DMS153 (cell line): ENCODE data around the gene TBC1D9.

Experiments used
- DNase-seq: peaks from one replicate; lab custom pipeline; 2025; lab: John Stamatoyannopoulos, UW

TBC1D9 gene

DNA sequence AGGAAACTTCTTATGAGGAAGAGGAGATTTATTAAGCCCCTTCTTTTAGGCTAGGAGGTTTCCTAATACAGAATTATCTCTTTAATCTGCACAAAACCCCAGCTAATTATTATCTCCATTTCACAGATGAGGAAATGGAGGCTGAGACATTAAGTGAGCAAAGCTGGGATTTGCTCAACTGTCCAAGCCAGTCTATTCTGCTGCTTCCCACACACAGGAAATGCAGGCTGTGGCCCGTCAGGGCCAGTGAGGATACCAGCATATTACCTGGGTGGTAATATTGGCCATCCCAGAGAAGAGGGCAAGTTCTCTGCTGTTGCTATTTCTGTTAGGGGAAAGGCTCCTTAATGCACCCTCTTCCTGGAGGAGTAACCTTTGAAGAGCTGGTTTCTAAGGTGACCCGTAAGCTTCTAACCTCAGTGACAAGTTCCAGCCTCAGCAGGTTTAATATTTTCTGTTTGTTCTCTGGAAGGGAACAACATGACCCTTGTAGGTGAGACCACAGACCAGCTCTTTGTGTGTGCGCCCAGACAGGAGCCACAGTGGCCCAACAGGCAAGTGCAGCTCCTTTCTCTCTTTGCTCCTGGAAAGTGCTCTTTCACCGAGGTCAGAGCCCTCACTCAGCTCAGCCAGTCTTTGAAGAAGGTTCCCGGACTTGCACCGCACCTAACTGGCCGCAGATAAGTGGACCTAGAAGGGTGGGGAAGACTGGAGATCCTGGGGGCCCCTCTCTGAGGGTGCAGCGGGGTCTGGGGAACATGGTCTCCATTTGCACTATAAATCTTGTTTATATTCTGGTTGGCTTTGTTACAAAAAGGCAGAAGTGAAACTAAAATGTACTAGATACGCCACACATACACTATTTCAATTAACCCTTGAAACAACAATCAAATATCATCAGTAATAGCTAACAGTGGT lies 35.5 kb downstream of the TBC1D9 start:
- DNase-seq = no peak

DNA sequence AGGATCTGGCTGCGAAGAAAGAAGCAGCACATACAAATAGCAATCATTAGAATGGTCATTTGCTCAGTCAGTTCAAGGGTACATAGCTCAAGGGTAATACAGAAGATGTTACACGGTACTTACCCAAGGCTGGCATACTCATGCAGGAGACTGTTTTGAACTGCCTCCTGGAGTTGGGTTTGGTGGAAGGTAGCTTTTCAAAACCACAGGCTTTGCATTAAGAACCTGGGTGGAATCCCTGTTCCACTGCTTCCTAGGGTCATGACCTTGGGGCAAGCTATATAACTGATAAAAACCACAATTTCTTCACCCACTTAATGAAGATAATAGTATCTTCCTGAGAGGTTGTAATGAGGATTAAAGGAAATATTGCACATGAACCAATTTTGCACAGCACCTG lies 36.5 kb downstream of the TBC1D9 start:
- DNase-seq = no peak

DNA sequence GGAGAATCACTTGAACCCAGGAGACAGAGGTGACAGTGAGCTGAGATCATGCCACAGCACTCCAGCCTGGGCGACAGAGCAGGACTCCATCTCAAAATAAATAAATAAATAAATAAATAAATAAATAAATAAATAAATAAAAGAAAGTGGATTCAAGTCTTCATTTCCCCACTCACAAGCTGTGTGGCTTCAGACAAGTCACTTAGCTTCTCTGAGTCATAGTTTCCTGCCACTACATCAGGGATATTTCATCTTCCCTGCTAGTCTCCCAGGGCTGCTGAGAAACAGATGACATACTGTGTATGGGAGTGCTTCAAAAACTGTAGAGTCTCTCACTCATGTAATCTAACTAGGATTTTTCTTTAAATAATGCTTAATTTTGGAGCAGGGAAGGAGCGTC lies 37.2 kb downstream of the TBC1D9 start:
- no peak for DNase-seq

DNA sequence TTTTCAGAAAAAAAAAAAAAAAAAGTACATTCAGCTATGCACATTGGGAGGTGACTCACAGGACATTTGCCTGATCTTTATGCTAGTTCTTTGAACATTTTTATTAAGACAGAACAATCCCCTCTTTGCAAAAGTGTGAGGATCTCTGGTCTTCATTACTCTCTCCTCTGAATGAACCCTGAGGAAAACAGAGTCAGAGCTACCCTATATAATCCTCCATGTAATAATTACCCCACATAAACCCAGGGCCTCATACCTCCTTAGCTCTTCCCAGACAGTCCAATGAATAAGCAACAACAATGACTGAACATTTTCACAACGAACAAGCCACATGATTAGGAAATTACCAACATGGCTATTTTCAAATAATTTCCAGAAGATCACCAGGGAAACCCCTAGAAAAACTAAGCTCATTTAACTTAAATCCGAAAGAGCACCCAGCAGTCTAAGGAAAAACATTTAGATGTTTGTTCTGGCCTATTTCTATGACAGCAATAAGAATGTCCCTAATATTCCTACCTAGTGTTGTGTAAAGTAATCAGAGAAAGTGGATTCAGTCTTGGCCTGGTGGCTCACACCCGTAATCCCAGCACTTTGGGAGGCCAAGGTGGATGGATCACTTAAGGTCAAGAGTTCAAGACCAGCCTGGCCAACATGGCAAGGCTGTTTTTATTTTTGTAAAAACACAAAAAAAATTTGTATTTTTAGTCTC lies 37.8 kb downstream of the TBC1D9 start:
- DNase-seq = no peak

DNA sequence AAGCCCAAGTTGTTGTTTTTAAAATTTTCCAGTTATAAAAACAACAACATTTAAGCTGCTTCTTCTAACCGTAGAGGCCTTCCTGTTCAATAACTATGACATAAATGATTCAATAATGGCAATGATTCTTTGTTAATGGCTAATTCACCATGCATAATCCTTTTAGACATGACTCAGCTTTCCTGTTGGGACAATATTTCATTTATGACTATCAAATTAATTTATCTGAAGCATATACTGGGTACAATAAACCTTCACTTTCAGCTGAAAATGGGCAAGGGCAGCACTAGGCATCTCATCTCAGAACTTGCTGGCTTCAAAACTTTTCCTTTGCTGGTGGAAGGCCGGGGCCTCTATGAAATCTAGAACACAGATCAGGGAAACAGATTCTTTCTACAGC lies 38.9 kb downstream of the TBC1D9 start:
- no peak for DNase-seq

DNA sequence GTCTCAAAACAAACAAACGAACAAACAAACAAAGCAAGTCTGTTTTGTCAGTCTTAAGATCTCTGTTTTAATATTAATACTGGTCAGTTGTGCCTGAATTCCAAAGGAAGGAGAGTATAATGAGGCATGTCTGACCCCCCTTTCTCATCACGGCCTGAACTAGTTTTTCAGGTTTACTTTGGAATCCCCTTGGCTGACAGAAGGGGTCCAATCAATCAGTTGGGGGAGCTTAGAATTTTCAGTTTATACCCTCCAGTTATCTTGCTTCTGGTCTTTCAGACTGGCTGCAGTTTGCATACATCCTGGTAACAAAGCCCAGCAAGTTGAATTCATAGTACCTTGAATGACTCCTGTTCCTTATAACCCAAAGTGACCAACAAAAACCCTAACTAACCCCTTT lies 41.1 kb downstream of the TBC1D9 start:
- no peak for DNase-seq

DNA sequence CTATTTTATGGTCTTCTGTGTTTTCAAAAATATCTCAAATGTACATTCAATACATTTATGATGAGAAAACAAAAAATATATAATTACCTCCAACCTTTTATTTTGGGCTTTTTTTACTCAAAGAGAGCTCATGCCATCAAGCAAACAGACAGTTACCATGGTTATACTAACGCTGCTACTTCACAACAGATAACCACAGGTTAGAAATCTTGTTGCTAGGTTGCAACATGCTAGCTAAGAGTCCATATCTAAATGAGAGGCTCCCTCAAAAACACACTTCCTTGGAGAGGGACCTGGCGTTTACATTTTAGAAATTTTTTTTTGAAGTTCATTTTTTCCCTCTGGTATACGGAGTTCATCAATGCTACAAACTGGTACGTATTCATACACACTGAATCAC lies 44.3 kb downstream of the TBC1D9 start:
- DNase-seq = no peak

DNA sequence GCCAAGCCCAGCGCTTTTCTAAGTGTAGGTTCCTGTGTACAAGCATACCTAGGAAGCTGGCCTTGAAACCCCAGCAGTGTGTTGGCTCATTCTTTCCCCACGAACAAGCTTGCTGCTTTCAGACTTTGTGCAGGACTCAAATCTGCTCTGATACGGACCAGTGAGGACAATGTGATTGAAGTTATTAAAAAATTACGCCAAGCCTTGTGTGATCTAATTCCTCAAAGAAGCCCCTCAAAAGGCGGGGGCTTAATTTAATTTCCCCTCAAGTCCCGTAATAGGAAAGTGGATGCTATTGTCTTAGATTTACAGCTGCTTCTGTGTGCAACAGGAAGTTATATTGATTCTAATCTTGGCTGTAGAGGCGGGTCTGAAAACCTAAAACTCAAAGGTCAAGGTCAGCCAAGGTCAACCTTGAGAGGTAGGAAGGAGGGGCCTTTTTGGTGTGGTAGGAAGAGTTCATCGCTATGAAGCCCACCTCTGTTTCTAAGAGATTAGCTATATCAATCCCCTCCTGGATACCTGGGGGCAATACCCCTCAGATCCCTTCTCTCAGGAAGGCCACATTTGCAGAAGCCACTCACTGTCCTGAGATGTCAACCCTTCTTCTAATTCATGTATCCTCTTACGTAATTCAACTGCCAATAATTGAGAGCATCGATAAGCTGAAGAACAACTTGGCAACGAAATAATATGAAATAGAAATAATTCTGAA lies 45.1 kb downstream of the TBC1D9 start:
- no peak for DNase-seq

DNA sequence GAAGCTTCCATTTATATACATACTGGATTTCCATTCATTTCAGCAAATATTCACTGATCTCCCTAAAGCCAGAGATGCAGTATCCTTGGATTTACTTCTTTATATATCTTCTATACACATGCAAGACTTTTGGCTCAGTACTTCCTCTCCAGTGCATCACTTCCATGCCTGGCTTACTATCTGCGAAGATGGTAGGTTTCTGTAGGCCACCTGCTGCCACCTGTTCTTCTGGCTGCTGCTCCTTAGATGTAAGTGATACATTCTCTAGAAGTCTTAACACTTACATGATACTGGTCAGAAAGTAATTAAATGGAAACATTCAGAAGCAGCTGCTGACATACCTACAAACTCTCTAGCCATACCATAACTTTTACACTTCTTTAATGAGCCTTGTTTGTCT lies 48.9 kb downstream of the TBC1D9 start:
- no peak for DNase-seq

DNA sequence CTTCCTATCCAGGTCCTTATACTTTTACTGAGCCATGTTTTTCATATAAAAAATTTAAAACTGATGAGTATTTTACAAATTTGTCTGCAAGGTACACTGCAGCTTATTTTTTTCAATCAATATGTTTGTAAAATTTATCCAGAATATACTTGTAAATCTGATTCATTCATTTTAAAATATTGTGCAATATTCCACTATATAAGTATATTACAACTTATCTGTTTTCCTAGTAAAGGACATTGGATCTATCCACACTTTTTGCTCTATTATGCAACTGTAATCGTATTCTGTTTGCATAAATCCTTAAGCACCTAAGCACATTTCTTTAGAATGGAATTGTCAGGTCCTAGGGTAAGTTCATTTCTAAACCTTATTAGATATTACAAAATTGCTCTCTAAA lies 49.5 kb downstream of the TBC1D9 start:
- no peak for DNase-seq

DNA sequence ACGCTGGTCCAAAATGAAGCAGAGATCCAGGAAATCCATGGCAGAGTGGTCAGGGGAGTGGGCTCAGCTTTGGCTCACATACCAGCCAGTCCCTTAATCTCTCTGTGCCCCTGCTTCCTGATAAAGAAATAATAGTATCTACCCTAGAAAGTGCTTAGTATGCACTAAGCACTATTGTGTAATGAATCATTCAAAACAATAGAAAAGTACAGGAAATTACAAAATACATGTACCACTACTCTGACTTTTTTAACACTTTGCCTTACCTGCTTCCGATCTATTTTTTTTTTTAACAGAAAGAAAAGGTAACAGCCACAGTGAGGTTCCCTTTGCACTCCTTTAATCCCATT lies 49.9 kb downstream of the TBC1D9 start:
- DNase-seq = no peak

DNA sequence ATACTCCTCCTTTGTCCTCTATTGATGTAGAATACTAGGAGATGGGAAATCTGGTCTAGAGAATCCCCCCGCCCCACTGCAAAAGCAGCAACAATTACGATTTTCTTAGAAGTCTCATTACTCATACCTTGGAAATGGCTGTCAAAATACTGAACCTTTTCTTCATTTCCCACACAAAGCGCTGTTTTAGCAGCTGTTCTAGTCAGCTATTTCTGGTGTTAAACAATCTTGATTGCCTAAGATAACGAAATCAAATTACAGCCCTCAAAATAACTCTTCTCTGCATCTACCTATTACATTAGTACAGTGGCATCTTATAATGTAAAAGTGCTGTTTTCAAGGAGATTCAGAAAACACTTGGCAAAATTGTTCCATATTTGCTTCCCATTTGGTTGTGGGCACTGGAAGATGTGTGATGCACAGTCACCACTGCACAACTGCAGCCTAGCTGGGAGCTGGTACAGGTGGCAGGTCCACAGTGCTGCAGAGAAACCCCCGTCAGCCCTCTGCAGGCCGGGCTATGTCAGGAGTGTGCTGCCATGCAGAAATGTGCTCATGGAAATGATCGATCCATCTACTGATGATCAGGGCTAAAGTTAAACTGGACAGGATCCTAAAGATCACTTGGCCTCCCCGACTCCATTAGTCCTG lies 50.4 kb downstream of the TBC1D9 start:
- DNase-seq = no peak

DNA sequence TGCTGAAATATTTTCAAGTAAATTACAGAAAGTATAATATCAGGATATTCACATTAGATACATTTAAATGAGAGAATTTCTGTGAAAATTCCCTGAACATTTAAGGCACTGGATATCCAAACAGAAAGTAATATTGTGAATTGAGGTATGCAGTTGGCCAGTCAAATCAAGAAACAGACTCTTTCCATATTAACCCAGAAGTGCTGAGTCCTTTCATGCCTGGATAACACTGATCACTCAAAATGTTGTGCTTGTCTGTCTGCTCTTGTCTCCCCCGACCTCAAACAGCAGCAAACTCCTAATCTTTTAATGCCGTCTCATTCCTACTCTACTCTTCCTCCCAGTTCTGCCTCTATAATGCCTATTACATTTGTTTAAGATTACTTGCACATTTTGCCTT lies 51.2 kb downstream of the TBC1D9 start:
- no peak for DNase-seq

DNA sequence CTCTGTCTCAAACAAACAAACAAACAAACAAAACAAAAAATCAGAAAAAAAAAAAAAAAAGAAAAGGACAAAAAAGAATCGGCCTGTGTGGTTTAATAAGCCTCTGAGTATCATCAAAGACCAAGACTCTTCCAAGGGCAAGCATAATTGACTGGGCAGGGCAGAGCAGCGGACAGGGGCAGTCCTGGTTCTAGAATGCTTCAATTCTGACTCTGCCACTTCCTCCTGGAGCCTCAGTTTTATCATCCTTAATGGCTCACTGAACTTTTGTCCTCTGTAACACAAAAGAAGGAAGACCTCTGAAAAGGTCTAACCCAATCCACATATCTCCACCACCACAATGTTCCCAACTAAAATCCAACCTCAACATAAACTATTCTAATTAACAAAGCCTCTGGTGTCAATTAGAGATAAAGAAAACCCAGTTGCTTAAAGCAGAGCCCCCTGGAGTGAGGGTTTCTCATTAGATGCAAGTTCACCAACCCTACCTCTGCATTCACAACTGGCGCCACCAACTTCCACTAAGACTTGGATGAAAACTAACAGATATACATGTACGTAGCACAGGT lies 51.7 kb downstream of the TBC1D9 start:
- DNase-seq = no peak

DNA sequence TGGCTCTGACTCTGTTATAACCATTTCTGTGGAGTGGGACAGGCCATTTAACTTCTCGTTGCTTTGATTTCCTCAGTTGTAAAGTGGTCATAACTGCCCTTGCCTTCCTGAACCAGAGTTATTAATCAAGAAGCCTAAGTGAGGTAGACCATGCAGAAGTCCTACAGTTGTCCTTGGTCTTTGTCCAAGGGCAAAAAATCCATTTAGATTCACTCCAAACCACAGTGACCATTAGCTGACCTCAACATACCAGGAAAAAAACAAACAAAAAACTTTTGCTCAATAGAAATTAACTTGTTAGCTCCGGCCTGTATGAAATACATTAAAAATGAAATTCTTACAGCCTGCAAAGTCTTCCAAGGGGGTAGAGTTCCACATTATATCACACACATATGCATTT lies 52.7 kb downstream of the TBC1D9 start:
- DNase-seq = no peak

DNA sequence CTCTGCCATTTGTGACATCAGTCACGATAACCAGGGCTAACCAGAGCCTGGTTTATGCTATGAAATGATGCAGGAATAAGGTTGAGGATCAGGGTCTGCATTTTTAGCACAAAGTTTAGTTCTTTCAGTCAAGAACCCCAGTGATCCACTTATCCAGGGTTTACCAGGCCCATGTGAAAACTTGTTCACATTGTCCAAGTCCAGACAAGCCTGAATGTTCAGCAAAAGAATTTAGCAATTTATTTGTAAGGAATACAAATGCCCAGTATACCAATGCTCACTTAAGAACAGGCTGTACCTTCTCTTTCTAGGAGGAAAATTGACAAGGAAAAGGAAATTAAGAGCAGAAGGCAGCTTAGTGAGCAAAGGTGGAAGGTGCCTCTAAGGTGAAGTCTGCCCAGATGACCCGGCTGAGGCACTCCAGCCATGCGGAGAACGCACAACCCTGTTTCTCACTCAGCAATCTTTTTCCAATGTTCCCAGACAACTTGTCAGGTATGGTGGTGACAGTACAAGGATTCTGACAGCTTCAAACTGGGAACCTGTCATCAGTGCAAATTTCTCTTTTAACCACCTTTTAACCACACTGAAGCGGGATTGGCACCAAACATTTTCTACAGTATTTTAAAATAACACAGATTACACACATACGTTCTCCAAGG lies 54.0 kb downstream of the TBC1D9 start:
- DNase-seq = no peak

DNA sequence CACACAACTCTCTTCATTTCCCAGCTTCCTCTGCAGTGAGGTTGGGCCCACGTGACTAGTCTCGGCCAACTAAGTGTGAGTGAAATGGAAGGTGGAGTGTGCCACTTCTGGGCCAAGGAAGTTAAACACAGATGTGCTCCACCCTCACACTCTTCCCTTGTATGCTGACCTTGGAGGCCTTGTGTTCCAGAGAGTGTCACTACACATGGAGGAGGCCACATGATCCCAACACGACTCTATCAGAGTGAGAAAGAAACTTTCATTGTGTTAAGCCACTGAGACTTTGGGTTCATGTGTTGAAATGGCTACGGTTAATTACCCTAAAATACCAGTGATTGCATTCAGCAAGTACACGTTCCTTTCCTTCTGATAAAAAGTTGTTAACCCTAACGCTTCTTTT lies 55.1 kb downstream of the TBC1D9 start:
- DNase-seq = no peak

DNA sequence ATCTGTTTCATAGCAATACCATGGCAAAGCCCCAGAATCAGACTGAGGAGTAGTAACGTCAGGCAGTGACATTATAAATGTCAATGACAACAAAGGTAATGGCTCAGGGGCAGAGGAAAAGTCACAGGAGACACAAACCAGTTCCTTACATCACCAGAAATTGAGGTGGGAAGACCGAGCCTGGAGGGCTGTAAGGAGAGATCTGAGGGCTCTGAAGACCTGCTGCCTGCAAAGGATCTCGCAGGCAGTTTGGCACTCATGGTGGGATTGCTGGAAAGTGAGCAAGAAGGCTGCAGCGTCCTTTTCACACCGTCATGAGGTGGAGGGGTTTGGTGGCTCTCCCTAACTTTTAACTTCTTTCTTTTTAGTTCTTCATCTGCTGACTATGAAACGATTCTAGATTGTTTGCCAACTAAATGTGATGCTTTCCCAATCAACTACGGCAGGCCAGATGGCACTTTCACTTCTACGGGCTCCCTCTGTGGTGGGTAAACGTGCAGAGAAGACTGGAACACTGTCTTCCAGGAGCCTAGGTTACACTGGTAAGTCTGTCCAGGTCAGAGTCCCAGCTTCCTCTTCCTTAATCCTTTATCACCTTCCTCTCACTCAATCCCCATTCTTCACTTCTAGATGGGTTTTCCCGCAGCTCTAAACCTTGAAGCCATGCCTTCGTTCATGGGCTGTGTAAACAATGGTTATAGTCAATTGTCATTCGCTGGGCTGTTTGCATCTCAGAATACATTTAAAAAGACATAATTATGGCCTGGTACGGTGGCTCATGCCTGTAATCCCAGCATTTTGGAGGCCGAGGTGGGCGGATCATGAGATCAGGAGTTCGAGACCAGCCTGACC lies 58.2 kb downstream of the TBC1D9 start:
- DNase-seq = peak; percentile 2

DNA sequence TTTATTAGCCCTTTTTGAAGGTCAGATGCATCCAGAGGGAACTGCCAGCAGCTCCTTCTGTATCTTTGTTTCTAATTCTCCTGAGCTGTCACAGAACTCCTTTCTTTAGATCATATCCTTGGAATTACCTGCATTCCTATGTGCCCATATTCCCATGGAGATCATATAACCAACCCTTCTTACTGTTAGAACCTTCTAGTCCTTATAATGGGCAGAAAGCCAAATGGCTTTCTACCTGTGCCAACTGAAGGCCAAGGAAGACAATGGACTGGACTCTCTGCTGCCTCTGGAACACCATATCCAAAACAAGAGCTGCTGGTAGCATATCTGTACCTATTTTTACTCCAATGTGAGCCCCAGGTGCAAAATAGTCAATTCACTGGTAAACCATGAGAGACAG lies 60.7 kb downstream of the TBC1D9 start:
- DNase-seq = no peak

DNA sequence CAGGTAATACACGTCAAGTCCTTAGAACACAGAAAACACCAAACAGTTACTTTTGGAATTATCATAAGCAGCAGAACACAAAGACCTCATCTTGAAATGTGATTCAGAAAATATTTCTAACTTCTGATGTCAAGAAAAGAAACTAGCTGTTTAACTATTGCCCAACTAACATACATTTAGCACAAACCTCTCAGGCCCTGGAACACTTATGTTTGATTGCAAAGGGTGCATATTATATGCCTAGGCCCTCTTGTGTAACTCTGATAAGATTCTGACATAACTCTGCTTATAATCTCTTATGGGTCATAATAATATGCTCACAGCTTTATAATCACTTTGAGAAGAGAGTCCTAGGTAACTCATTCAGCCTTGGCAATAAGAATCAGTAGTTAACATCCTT lies 62.6 kb downstream of the TBC1D9 start:
- no peak for DNase-seq

DNA sequence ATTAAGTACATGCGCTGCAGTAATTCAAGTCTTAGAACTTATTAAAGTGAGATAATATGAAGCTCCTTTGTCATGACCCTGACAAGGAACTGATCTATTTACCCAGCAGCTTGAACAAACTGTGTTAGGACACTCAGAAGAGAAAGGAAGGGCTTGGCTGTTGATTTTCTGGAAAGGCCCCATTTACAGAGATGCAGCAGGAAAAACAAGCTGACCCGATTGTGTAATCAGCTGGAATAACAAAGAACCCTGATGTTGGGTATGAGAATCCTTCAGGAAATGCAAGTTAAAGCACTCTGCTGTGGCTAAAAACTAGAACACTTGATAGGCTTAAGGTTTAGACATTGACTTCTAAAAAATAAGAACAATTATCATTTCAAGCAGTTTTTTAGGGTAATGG lies 64.8 kb downstream of the TBC1D9 start:
- DNase-seq = peak; percentile 59
